ENCODE results near the gene SLC13A3.

Gene SLC13A3

DNA sequence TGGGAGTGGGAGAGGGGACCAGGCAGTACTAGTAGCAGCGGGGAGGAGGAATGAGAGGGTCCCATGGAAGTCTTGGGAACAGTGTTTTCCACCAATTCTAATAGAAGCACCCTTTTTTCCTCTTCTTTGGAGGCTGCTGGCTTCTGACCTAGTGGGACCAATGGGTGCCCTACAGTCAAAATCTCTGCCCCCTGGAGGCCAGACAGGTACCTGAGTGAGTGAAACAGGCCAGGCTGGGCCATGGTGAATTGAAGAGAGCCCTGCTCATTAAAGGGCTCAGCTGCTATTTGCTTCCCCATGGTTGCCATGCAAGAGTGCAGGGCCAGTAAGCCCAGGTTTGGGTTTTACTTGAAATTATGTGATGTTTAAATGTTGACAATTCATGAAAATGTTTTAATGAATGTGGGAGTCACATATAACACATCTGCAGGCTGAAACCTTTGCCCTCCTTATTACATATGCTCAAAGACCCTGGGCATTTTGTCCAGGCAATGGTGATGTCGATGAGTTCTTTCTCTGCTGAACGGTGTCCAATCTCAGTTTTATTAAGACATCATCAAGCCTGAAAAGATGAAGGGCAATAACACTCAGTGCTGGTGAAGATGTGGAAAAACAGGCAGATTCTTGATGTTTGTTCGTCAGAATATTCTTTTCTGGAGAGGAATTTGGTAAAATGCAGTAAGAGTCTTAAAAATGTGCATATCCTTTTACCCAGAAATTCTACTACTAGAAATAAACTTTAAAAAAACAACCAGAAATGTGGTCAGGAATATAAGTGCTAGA is 58.5 kb downstream of the SLC13A3 start:
- no peak overlapping the region for H3K4me3 ChIP-seq (ENCODE audit: low read length)
- TF ChIP-seq, protein P1, sequence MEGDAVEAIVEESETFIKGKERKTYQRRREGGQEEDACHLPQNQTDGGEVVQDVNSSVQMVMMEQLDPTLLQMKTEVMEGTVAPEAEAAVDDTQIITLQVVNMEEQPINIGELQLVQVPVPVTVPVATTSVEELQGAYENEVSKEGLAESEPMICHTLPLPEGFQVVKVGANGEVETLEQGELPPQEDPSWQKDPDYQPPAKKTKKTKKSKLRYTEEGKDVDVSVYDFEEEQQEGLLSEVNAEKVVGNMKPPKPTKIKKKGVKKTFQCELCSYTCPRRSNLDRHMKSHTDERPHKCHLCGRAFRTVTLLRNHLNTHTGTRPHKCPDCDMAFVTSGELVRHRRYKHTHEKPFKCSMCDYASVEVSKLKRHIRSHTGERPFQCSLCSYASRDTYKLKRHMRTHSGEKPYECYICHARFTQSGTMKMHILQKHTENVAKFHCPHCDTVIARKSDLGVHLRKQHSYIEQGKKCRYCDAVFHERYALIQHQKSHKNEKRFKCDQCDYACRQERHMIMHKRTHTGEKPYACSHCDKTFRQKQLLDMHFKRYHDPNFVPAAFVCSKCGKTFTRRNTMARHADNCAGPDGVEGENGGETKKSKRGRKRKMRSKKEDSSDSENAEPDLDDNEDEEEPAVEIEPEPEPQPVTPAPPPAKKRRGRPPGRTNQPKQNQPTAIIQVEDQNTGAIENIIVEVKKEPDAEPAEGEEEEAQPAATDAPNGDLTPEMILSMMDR (IDR thresholded peaks at IDR 0.05; ENCODE audit: insufficient read depth, low read depth, low read length, missing control alignments) = peak; percentile 20
- DNase-seq (ENCODE audit: low read depth) = no peak

GRCh38 chr20:46590443-46590842 is 60.8 kb downstream of the SLC13A3 start:
- no peak for DNase-seq (ENCODE audit: low read depth)
- TF ChIP-seq, protein P1 (IDR thresholded peaks at IDR 0.05; ENCODE audit: insufficient read depth, low read depth, low read length, missing control alignments) = no peak
- no peak overlapping the region for H3K4me3 ChIP-seq (ENCODE audit: low read length)

DNA sequence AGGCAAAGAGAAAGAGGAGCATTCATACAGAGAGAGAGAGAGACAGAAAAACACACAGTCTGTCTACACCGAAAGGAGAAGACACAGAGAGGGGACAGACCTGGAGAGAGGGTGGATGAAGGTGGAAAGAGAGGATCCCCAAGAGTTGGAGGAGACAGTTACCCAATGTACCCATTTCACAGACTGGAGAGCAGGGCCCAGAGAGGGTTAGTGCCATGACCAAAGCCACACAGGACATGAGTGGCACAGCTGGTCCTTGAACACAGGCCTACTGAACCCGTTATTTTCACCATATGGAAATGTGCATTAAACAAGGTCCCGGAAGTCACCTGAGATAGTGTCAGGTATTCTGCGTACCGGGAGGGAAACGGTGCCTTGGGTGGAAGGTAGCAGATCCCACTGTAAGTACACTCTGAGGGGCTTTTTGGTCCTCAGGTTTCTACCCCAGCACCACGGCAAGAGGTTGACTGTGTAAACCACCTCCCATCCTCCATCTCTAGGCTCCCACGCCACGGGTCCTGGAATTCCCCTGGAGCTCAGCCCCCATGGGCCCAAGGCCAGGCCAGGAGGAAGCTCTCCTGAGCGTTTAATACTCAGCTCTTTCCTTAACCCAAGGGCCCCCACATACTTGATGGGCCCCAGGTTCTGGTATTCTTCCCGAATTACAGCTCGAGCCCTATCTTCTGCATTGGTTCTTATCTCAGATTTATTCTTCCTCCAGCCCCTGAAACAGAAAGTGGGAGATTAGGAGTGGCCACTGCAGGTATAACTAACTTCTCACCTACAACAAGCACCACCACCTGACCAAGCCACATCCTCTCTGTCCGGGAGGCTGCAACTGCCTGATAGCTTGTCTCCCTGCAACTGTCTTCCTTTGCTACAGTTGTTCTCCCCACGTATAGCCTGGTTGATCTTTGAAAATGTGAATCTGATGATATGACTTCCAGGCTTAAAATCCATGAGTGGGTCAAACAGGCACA is 62.4 kb downstream of the SLC13A3 start:
- no peak for DNase-seq (ENCODE audit: low read depth)
- H3K4me3 ChIP-seq (ENCODE audit: low read length) = no peak overlapping the region
- TF ChIP-seq, protein P1 (IDR thresholded peaks at IDR 0.05; ENCODE audit: insufficient read depth, low read depth, low read length, missing control alignments) = no peak

DNA sequence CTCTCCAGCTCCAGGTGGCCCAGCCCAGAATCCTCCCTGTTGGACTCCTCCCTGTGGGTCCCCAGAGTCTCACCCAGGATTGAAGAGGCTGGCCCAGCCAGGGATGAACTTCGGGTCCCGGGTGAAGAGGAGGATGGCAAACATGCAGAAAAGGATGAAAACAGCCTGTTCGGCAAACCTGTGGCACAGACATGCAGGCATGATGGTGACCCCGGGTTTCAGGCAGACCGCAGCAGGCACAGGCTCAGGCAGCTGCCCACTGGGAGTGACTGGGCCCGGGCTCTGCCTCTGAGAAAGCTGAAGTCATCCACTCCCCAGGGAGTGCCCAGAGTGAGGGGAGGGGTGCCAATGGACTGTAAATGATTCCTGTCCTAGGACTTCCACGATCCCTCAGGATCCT is 63.3 kb downstream of the SLC13A3 start:
- DNase-seq (ENCODE audit: low read depth) = no peak
- no peak overlapping the region for H3K4me3 ChIP-seq (ENCODE audit: low read length)
- TF ChIP-seq, protein P1 (IDR thresholded peaks at IDR 0.05; ENCODE audit: insufficient read depth, low read depth, low read length, missing control alignments) = no peak

- no peak overlapping the region for H3K4me3 ChIP-seq (ENCODE audit: low read length)
- TF ChIP-seq, protein P1 (IDR thresholded peaks at IDR 0.05; ENCODE audit: insufficient read depth, low read depth, low read length, missing control alignments) = no peak
- no peak for DNase-seq (ENCODE audit: low read depth)
Observed at GRCh38 chr20:46586724-46587123, 64.5 kb downstream of the SLC13A3 start.

DNA sequence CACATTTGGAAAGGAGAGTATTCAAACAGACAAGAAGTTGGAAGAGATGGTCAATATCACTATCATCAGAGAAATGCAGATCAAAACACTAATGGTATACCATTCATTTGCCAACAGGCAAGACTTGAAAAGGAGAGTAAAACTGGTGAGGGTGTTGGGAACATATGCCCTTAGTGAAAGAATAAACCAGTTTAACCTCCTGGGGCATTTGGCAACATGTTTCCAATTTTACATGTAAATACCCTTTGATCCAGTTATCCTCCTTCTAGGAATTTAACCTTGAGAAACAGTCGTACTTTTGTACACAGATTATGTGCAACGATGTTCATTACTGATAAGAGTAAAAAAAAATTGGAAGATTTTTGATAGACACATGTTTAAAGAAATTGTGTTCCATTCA is 66.8 kb downstream of the SLC13A3 start:
- H3K4me3 ChIP-seq (ENCODE audit: low read length) = no peak overlapping the region
- TF ChIP-seq, protein P1 (IDR thresholded peaks at IDR 0.05; ENCODE audit: insufficient read depth, low read depth, low read length, missing control alignments) = no peak
- DNase-seq (ENCODE audit: low read depth) = no peak
